Activated naive CD8-positive, alpha-beta T cell treated with anti-CD3 and anti-CD28 coated beads, Interleukin-2, amount 10 ng/mL, durations not matched to agents 7 days and 5 days (primary cell): Measurements from ENCODE around the gene ADAM10. TPM values are rescaled to one million over a fixed set of nuclear protein-coding genes. Genes with fewer than 3 reads are reported as not detected.

Experiments
- ATAC-seq: fragments of 150-1000 bp; cut with Tn5 transposase; one replicate; pipeline ENCODE4 v1.10.0; 2021; ENCODE audit warnings: low read depth, moderate library complexity
- POLR2A ChIA-PET: fragments of 350-600 bp; sonication (Branson Sonifier 250); formaldehyde crosslinking; loops from one replicate; lab custom pipeline; 2021; ENCODE audit warnings: antibody characterized with exemption; lab: Charles Lee
- DNase-seq: peaks from one replicate; pipeline ENCODE4 v3.0.0; 2021
- H3K27ac Mint-ChIP-seq: one replicate; pipeline ENCODE4 v1.8.0; 2022; ENCODE audit warnings: mild to moderate bottlenecking, mixed read lengths
- H3K27me3 Mint-ChIP-seq: one replicate; pipeline ENCODE4 v1.8.0; 2022; ENCODE audit warnings: mild to moderate bottlenecking, moderate library complexity, mixed read lengths
- H3K36me3 Mint-ChIP-seq: one replicate; pipeline ENCODE4 v1.8.0; 2021; ENCODE audit warnings: mild to moderate bottlenecking, mixed read lengths
- H3K4me1 Mint-ChIP-seq: one replicate; pipeline ENCODE4 v1.8.0; 2021; ENCODE audit warnings: mixed read lengths
- H3K4me3 Mint-ChIP-seq: one replicate; pipeline ENCODE4 v1.8.0; 2022; ENCODE audit warnings: mild to moderate bottlenecking, moderate library complexity, mixed read lengths
- H3K9me3 Mint-ChIP-seq: one replicate; pipeline ENCODE4 v1.8.0; 2021; ENCODE audit warnings: mixed read lengths
- total RNA-seq, 2 experiments: library from RNA; stranded (reverse); gene quantifications; one replicate each; pipeline ENCODE4 v1.2.3, GENCODE V29; 2021

The ADAM10 gene
- total RNA-seq, 2 experiments from 2014 or later = 173 to 175 TPM

- POLR2A ChIA-PET = interaction anchor here (0.5 to 3.6 kb wide), 13 partner anchors 24 to 316 kb away, joined by 3 to 28 read pairs (median 3); partner anchors contain the start of gene ADAM10
- no peak for DNase-seq
- Mint-ChIP-seq H3K9me3 (peaks cover 1% of the 10 kb centered on the region), H3K36me3 (peaks cover 18% of the 10 kb centered on the region), H3K27me3 (no peaks in the 10 kb centered on the region), H3K4me1 (peaks cover 31% of the 10 kb centered on the region), H3K4me3 (peak overlapping the region; percentile 80), H3K27ac (peak overlapping the region; percentile 98)
- ATAC-seq = no peak
Observed at GRCh38 chr15:58544756-58545155, 204.8 kb downstream of the ADAM10 start.

- Mint-ChIP-seq H3K4me1 (peaks cover 31% of the 10 kb centered on the region), H3K4me3 (no peak overlapping the region), H3K9me3 (peaks cover 1% of the 10 kb centered on the region), H3K27me3 (no peaks in the 10 kb centered on the region), H3K27ac (no peak overlapping the region), H3K36me3 (peaks cover 21% of the 10 kb centered on the region)
- DNase-seq = no peak
- no peak for ATAC-seq
- POLR2A ChIA-PET = interaction anchor here (0.7 to 1.0 kb wide), 4 partner anchors 27 to 276 kb away, joined by 3 read pairs; no protein-coding TSS in a partner anchor
Observed at GRCh38 chr15:58543664-58544335, 205.7 kb downstream of the ADAM10 start.

GRCh38 chr15:58541410-58542087, 208.0 kb downstream of the ADAM10 start:
- H3K36me3 Mint-ChIP-seq = peaks cover 21% of the 10 kb centered on the region
- no peaks in the 10 kb centered on the region for H3K9me3 Mint-ChIP-seq
- no peak for DNase-seq
- no peak overlapping the region for H3K4me3 Mint-ChIP-seq
- no peak for ATAC-seq
- peaks cover 28% of the 10 kb centered on the region for H3K4me1 Mint-ChIP-seq
- no peaks in the 10 kb centered on the region for H3K27me3 Mint-ChIP-seq
- no peak overlapping the region for H3K27ac Mint-ChIP-seq
- POLR2A ChIA-PET = no interaction called here

- Mint-ChIP-seq H3K27me3 (peaks cover 3% of the 10 kb centered on the region), H3K4me3 (no peak overlapping the region), H3K9me3 (no peaks in the 10 kb centered on the region), H3K27ac (no peak overlapping the region), H3K4me1 (peaks cover 17% of the 10 kb centered on the region), H3K36me3 (peaks cover 21% of the 10 kb centered on the region)
- no peak for ATAC-seq
- DNase-seq = no peak
- POLR2A ChIA-PET = interaction anchor here (1.8 kb wide), 1 partner anchor 22 kb away, joined by 4 read pairs; no protein-coding TSS in a partner anchor
Observed at GRCh38 chr15:58539548-58539947, 210.0 kb downstream of the ADAM10 start.

GRCh38 chr15:58538901-58539300, 210.6 kb downstream of the ADAM10 start:
- peaks cover 3% of the 10 kb centered on the region for H3K27me3 Mint-ChIP-seq
- H3K4me3 Mint-ChIP-seq = no peak overlapping the region
- no peak for DNase-seq
- ATAC-seq = no peak
- no peak overlapping the region for H3K27ac Mint-ChIP-seq
- H3K36me3 Mint-ChIP-seq = peaks cover 21% of the 10 kb centered on the region
- no peaks in the 10 kb centered on the region for H3K9me3 Mint-ChIP-seq
- POLR2A ChIA-PET = interaction anchor here (0.9 to 1.8 kb wide), 2 partner anchors 16 to 21 kb away, joined by 3 to 4 read pairs; no protein-coding TSS in a partner anchor
- peaks cover 17% of the 10 kb centered on the region for H3K4me1 Mint-ChIP-seq

Other genes with a start within 250 kb of the ADAM10 start
- gene MINDY2, start 21.6 kb upstream of the ADAM10 start, total RNA-seq = 10 to 100 TPM; 19.0 to 20.2 TPM
- gene SLTM, start 184.0 kb upstream of the ADAM10 start, total RNA-seq = 100 to 1,000 TPM; 130 TPM
- gene RNF111, start 238.0 kb upstream of the ADAM10 start, total RNA-seq = 10 to 100 TPM; 38.2 to 46.9 TPM